Breast epithelium (tissue), 3 donors: ENCODE measurements around the gene GPNMB.

Experiments
- CTCF ChIP-seq, 3 donors: fragments of 450-650 bp; IDR thresholded peaks; one replicate each; pipeline ENCODE4 v1.5.1; 2016 to 2017; ENCODE audit warnings: antibody characterized with exemption in 3 of 3, mild to moderate bottlenecking in 3 of 3, moderate library complexity in 3 of 3
- POLR2A ChIP-seq: fragments of 450-650 bp; IDR thresholded peaks from one replicate; pipeline ENCODE4 v1.6.1; 2016; ENCODE audit warnings: antibody characterized with exemption, mild to moderate bottlenecking, moderate library complexity
- POLR2AphosphoS5 ChIP-seq, 3 donors: sonication (generic); formaldehyde crosslinking; IDR thresholded peaks; one replicate each; pipeline ENCODE4 v1.6.1; 2017; ENCODE audit warnings: antibody characterized with exemption in 3 of 3

GRCh38 chr7:23218196-23218595 is 28.4 kb upstream of the GPNMB start:
- TF ChIP-seq CTCF (IDR thresholded peaks at IDR 0.05), result no peak
- TF ChIP-seq POLR2A, result no peak
- TF ChIP-seq POLR2AphosphoS5 (IDR thresholded peaks at IDR 0.05), result no peak
